Measurements from ENCODE around the gene ABCC11.

DNA sequence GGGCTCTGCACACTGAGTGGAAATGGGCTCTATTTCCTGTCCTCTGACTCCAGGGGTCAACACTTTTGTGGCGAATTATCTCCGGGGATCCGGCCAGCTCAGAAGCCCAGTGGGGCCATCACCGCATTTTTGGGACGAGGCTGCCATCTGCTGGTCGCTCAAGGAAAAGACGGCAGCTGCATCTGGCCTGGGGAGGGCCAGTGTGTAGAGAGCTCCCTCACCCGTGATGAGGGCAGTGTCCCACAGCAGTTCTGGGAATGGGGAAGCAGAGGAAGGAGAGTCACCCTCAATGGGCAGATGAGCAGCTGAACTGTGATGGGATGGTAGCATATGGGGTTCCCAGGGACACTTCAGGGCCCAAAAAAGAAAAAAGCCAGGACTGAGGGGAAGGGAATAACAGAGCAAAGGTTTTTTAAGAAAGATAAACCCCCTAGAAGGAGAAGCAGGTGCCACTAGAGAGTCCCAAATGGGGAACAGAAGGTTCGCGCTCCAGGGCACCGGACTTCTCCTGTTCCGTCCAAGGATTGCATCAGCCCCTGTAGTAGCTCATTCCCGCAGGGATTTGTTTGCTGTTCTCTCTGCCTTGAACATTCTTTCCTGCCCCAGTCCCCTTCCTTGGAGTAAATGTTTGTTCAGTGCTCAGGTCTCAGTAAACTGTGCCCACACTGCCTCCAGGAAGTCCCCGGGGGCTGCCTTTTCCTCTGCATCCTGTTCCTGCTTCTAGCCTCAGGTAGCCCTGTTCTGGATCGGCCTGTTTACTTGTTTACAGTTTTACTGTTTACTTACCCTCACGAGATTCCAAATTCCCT is 82.2 kb downstream of the ABCC11 start:
- TF ChIP-seq, protein P1, sequence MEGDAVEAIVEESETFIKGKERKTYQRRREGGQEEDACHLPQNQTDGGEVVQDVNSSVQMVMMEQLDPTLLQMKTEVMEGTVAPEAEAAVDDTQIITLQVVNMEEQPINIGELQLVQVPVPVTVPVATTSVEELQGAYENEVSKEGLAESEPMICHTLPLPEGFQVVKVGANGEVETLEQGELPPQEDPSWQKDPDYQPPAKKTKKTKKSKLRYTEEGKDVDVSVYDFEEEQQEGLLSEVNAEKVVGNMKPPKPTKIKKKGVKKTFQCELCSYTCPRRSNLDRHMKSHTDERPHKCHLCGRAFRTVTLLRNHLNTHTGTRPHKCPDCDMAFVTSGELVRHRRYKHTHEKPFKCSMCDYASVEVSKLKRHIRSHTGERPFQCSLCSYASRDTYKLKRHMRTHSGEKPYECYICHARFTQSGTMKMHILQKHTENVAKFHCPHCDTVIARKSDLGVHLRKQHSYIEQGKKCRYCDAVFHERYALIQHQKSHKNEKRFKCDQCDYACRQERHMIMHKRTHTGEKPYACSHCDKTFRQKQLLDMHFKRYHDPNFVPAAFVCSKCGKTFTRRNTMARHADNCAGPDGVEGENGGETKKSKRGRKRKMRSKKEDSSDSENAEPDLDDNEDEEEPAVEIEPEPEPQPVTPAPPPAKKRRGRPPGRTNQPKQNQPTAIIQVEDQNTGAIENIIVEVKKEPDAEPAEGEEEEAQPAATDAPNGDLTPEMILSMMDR (IDR thresholded peaks at IDR 0.05; ENCODE audit: low read depth, low read length) = peak; percentile 87
- TF ChIP-seq EZH2phosphoT487 (IDR thresholded peaks at IDR 0.05; ENCODE audit: low read depth) = no peak

All from OCI-LY3 (cell line).